SU-DHL-6 (cell line): ENCODE results near the gene IL17REL.

Source experiments
- EZH2phosphoT487 ChIP-seq: fragments of 200-600 bp; sonication (generic), shearing (Covaris generic); conservative IDR thresholded peaks from 2 replicates; pipeline ENCODE4 v1.6.1; 2018; ENCODE audit warnings: mild to moderate bottlenecking, antibody characterized with exemption, low read length, moderate library complexity, mixed read lengths
- TF ChIP-seq, protein P1 (sequence below): fragments of 200-600 bp; sonication (generic); IDR thresholded peaks from one replicate; pipeline ENCODE4 v1.5.1; 2017; ENCODE audit warnings: antibody characterized with exemption, mild to moderate bottlenecking, low read length, moderate library complexity; ENCODE audit not compliant: insufficient read depth, poor library complexity, severe bottlenecking

DNA sequence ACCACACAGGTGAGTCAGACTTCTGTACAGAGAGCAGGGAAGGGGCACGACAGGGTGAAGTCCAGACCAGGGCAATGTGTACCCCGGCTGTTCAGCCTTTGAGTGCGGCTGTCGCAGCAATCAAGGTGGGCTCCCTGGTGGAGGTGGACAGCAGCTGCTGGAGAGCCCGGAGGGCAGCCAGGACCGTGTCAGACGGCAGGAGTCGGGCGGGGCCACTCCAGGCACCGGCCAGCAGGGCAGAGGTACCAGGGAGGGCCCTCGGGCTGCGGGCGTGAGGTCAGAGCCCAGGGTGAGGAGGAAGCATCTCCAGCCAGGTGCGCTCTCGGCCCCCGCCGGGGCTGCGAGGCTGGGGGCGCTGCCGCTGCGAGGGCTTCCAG, 52.8 kb downstream of the IL17REL start:
- TF ChIP-seq, protein P1, sequence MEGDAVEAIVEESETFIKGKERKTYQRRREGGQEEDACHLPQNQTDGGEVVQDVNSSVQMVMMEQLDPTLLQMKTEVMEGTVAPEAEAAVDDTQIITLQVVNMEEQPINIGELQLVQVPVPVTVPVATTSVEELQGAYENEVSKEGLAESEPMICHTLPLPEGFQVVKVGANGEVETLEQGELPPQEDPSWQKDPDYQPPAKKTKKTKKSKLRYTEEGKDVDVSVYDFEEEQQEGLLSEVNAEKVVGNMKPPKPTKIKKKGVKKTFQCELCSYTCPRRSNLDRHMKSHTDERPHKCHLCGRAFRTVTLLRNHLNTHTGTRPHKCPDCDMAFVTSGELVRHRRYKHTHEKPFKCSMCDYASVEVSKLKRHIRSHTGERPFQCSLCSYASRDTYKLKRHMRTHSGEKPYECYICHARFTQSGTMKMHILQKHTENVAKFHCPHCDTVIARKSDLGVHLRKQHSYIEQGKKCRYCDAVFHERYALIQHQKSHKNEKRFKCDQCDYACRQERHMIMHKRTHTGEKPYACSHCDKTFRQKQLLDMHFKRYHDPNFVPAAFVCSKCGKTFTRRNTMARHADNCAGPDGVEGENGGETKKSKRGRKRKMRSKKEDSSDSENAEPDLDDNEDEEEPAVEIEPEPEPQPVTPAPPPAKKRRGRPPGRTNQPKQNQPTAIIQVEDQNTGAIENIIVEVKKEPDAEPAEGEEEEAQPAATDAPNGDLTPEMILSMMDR, result no peak
- TF ChIP-seq EZH2phosphoT487, result no peak
